Fibroblast of skin of right quadriceps (primary cell): ENCODE measurements around the gene SFTA2.
"Not testable (repeated sequence)": the region's sequence is repeated elsewhere in the genome, so short reads cannot be mapped to it uniquely, and the experiment has no call there.

ENCODE experiments used
- DNase-seq: peaks from one replicate; pipeline ENCODE4 v3.0.0-alpha.2; 2013

Gene SFTA2

DNA sequence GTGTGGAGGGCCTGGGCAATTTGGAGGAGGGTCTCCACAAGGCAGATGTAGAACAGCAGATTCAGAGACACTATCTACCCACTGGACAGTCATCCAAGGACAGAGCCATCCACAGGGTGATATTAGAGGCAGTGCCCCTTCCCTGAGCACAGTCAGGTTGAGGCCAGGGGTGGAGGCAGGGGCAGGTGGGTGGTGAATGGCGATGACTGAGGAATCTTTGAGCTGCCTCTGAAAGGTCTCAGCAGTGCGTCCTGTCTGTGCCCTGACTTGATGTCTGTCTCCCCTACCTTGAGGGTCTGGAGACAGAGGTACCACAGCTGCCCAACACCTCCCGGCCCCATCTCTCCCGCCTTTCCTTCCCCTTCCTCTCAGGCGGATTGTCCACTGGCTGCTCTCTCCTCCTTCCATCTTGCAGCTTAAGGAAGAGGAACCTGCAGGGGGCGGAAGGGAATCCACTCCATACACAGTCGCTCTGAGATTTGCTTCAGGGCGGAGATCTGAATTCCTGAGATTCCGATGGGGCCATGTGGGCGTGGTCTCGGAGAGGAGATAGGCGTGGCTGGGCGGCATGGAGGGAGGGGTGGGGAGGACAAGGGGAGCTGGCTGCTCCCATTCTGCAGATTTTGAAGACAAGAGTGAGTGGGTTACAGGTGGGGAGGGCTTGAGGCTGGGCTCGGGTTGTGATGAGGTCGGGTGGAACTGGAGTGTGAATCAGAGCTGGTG, 10.5 kb upstream of the SFTA2 start:
- peak; percentile 86 for DNase-seq

DNA sequence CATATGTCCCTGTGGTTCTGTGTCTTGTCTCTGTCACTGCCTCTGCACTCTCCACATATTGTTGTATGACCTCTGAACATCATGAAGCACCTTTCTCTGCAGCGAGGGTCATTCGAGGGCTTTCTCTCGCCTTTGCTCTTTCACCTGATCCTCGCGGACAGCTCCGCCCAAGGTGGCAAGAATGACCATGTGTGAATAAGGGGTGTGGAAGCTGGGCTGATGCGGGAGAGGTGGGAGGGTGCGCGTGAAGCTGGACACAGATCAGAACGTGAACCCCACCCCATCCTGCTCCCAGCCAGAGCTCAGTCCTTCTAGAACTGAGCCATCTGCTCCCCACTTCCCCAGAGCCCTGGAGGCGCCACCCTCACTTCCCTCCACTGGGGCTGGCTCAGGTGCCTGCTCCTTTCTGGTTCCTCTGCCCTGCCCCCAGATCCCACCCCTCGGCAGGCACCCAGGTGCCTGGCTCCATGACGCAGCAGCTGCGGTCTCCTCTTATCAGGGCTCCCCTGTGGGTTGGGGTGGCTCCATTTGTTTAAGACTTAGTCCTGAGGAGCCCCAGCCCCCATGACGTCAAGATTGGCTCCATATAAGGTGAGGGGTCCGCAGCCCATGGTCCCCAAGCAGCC, 8.5 kb upstream of the SFTA2 start, which contains the start of gene MUCL3:
TSS of gene MUCL3 (plus strand) at position 613 of the 626 bp plus-strand sequence. CDS start 27 bp downstream, outside the sequence.
- DNase-seq: no peak

DNA sequence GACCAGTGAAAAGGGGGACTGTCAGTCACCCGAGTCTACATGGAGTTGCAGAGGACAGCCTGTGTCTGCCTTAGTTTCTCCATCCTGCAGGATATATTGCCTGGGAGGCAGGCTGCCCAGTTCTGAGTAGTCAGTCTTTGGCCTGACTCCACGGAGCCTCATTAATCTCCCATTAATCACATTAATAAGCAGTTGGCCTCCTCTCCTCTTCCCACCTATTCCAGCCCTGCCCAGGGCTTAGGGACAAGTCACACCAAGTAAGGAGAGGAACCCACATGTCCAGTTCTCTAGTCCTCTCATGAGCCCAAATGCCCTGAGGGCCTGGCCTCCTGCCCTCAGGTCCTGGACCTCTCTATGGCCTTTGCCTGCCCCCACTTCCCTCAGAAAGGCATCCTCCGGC, 7.5 kb upstream of the SFTA2 start:
- DNase-seq: no peak

DNA sequence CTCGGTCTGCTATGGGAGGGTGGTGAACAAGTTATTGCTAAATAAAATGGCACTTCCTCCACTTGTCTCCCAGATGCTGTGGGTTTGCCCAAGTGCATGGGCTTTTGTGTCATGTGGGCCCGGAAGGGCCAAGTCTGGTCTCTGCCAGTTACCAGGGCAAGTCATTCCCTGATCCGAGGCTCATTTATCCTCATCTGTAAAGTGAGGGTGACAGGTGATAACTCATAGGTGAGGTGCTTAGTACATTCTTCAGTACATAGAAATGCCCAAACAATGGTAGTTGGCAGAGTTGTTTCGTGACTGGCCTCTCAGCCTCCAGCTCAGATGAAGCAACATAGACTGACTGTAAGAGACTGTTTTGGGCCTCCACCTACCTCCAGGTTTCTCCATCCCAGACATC, 6.8 kb upstream of the SFTA2 start:
- no peak for DNase-seq

DNA sequence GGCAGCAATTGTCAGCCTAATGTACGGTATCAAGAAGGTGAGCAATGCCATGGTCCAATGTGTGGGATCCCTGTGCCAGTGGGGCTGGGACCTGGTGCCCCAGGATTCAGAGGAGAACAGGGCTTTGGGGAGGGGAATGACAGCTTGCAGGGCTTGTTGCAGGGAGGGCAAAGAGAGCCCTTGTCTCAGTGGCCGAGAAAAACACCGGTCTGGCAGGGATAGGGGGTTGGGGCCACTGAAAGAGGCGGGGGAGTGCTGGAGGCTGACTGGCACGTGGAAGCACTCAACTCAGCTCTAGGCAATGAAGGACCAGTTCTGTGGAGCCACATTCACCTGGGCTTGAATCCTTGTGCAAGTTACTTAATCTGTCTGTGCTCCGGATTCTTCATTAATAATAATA, 5.3 kb upstream of the SFTA2 start:
- DNase-seq: no peak

DNA sequence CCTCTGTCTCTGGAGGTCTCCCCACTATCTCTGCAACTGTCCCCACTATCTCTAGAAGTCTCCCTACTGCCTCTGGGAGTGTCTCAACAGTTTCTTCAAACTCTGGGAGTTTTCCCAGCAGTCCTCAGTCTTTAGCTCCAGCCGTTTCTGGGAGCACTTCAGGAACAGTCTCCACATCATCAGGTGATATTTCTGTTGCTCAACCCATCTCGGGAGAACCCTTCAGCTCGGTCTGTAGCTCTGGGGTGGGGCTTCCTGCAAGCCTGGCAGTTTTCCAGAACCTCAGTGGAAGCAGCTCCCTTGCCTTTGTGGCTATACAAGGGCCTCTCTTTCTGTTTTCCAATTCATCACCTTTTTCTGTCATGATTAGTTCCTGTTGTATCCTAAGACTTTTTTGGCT, 3.0 kb upstream of the SFTA2 start:
- DNase-seq: no peak

DNA sequence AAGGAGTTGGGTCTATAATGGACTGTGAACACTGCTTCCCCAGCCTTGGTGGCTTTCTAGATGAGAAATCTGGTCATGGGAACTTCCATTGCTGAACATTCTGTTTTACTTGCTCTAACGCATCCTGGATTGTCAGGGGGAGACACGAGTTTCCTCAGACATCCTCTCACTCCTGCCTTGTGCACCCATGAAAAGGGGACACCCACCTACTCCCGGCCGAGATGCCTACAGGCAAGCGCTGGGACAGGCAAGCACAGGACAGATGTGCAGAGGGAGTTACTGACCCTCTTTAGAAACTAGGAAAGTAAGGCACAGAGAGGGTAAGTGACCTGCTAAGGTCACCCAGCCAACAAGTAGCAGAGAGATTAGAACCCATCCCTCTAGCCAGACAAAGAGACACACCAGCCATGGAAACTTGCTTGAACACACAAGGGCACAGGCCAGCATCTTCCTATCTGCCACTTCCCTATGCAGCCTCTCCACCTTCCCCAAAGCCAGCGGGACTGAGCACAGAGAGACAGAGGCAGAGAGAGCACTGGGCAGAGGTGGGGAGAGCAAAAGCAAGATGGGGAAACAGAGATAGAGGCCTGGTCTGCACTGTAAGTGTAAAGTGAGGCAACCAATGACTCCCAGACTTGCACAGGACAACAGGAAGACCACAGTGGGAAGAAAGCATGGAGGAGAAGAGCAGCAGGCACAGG, 845 bp upstream of the SFTA2 start:
- DNase-seq: no peak

DNA sequence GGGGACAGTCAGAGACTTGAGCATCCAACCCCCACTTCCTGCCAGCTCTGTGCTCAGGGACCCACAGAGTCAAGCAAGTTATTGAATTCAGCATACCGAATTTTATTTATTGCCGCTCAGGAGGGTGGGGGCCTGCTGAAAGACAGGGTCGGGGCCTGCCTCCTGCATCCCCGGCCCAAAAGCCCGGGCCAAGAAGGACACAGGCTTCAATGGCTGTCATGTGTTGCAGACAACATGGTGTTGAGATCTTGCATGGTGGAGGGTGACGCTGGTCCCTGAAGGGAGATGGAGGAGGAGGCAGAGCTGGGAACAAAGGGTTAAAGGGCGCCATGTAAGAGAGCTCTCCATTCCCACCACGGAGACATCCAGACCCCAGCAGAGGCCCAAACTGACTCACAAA, 698 bp downstream of the SFTA2 start:
- DNase-seq: no peak

DNA sequence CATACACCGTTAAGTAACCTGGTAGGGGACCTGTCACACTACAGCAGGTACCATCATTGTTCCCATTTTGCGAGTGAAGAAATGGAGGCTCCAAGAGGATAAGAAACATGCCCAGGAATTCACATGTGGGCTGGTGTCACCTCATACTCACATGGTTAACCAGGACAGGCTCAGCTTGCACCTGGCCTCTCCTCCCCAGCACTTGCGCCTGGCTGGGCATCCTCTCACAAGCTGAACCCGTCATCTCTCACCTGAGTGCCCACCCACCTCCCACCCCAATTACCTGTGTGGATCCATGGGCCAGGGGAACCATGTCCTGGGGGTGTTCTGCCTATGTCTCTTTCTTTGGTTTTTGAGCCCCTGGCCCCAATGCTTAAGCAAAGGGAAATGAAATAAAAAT, 1.5 kb downstream of the SFTA2 start:
- DNase-seq: no peak

DNA sequence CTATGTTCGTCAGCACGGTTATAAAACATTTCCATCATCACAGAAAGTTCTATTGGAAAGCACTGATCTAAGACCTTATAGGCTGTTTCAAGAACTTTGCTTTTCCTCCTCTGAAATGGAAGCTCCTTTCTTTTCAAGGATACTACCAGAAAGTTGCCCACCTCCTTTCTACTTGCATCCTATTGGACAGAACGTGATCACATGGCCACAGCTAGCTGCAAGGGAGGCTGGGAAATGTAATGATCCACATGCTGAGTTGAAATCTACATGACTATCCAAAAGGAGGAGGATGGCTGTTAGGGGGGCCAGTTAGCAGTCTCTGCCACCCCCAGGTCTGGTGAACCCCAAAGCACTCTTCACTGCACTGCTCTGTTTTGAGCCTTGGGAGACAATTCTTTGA, 3.3 kb downstream of the SFTA2 start:
- DNase-seq: no peak

DNA sequence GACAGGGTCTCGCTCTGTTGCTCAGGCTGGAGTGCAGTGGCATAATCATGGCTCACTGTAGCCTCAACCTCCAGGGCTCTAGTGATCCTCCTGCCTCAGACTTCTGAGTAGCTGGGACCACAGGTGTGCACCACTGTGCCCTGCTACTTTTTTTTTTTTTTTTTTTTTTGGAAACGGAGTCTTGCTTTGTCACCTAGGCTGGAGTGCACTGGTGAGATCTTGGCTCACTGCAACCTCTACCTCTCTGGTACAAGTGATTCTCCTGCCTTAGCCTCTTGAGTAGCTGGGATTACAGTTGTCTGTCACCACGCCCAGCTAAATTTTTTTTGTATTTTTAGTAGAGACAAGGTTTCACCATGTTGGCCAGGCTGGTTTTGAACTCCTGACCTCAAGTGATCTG, 4.9 kb downstream of the SFTA2 start:
- not testable (repeated sequence) for DNase-seq

DNA sequence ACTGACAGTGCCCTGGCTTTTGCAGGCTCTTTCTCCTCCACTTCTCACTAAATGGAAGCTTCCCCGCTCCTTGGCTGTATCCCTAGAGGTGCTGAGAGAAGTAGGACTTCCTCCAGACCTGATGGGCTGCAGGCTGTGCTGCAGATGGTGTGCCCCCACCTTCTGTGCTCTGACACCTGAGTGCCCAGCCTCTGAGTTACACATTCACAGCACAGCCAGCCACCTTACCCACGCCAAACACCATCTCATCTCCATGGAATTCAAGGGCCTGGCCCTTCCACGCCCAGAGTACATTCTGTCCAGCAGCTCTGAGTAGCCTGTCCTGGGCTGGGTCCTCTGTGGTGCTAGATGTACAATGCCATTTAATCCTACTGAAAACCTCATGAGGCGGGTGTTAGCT, 5.3 kb downstream of the SFTA2 start:
- DNase-seq: no peak

DNA sequence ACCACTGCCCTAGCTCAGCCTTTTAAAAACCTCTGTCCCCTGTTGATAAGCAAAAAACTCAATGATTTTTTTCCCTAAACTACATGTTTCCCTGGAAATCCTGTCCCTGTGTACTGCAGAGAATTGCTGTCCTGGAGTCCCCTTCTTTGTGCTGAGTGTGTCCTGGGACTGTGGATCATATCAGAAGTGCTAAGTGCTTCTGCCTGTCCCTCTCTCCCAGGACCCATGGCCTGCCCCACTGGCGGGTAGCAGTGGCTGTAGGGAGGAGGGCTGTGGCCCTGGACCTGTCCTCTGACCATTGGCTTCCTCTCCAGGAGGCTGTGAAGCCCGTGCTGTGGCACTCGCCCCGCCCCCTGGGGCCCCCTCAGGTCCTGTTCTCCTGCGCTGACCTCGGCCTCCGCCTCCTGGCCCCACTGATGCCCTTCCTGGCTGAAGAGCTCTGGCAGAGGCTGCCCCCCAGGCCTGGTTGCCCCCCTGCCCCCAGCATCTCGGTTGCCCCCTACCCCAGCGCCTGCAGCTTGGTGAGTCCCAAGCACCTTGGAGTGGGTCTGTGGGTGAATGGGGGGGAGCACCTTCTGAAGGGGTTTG, 7.8 kb downstream of the SFTA2 start:
- DNase-seq: not testable (repeated sequence)

DNA sequence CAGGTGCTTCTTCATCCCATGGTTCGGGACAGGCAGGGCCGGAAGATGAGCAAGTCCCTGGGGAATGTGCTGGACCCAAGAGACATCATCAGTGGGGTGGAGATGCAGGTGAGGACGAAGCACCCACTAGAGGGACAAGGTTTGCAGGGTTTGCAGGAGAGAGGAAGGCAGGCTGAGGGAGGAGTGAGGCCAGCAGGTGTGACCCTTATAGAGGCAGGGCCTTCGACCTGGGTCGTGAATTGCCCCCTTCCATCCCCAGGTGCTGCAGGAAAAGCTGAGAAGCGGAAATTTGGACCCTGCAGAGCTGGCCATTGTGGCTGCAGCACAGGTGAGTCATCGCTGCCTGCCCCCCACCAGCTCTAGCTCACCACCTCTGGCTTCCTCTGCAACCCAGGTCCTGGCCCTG, 9.5 kb downstream of the SFTA2 start:
- no peak for DNase-seq

DNA sequence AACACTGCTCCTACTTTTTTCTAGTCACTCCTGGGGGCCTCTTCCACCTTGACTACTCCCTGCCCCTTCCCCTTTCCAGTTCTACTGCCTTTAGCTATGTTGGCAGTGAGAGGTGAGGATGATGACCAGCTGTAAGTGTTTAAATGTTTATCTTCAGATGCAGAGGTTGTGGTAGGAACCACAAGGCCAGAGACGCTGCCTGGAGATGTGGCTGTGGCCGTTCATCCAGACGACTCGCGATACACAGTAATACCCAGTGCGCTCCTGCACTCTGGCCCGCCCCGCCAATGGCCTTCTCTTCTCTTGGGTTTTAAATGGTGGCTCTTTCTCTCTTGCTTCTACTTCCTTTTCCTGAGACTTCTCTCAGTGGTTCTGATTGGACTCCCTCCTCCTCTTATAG, 13.3 kb downstream of the SFTA2 start:
- DNase-seq: no peak

DNA sequence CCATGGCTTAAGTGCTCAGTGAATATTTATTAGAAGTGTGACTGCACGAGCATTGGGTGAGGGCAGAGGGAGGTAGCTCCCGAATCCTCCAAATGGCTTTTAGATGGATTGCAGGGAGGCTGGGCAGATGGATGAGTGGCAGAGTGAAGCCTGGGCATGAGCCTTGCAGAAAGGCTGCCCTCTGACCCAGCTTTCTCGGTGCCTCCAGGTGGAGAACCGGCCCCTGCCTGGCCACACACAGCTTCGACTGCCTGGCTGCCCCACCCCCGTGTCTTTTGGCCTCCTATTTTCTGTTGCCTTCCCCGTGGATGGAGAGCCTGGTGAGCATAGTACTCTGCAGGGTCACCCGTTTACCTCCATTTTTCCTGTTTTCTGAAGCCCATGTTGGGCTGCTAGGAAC, 14.5 kb downstream of the SFTA2 start:
- no peak for DNase-seq

DNA sequence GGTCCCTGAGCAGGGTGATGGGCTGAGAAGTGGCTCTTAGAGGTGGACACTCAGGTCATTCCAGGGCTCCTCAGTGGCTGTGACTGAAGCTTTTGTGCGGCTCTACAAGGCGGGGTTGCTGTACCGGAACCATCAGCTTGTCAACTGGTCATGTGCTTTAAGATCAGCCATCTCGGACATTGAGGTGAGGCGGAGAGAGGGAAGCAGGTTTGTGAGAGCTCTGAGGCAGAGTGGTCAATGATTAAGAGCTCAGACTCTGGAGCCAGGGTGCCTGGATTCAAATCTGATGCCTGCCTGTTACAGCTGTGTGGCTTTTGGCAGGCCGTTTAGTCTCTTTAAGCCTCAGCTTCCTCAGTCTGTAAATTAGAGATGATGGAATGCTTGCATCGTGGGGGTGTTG, 14.9 kb downstream of the SFTA2 start:
- DNase-seq: no peak

DNA sequence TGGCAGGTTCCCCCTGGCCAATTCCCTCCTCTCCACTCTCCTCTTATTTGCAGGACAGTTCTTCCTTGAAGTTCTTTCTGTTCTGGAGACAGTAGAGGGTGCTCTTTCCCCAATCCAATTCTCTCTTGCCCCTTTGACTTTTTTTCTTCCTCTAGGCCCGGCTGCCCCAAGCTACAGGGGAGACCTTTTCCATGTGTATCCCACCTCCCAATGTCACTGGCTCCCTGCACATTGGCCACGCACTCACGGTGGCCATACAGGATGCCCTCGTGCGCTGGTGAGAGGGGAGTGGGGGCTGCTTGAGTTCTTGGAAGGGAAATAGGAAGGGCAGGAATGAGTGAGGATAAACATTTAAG, 16.4 kb downstream of the SFTA2 start:
- DNase-seq: peak; percentile 70

DNA sequence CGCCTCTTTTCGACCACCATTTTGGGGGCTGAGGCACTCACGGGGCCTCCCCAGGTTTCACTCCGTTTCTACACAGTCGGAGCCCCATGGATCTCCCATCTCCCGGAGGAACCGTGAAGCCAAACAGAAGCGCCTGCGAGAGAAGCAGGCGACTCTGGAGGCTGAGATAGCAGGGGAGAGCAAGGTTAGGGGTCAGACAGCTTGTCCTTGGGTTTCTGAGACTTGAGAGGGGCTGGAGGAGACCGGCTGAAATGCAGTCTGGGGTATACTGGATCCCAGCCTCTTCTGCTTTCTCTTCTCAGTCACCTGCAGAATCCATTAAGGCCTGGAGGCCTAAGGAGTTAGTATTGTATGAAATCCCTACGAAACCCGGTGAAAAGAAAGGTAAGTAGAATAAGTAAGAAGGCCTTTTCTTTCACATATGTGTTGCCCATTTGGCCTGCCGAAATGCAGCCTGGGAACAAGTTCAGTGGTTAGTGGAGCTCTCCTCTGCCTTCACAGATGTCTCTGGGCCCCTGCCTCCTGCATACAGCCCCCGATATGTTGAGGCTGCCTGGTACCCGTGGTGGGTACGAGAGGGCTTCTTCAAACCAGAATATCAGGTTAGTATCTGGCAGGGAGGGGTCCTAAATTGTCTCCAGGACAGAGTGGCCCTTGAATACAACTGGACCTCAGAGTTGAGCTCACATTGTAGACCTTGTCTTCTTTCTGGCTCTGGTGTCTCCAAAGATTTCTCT, 16.9 kb downstream of the SFTA2 start:
- no peak for DNase-seq

DNA sequence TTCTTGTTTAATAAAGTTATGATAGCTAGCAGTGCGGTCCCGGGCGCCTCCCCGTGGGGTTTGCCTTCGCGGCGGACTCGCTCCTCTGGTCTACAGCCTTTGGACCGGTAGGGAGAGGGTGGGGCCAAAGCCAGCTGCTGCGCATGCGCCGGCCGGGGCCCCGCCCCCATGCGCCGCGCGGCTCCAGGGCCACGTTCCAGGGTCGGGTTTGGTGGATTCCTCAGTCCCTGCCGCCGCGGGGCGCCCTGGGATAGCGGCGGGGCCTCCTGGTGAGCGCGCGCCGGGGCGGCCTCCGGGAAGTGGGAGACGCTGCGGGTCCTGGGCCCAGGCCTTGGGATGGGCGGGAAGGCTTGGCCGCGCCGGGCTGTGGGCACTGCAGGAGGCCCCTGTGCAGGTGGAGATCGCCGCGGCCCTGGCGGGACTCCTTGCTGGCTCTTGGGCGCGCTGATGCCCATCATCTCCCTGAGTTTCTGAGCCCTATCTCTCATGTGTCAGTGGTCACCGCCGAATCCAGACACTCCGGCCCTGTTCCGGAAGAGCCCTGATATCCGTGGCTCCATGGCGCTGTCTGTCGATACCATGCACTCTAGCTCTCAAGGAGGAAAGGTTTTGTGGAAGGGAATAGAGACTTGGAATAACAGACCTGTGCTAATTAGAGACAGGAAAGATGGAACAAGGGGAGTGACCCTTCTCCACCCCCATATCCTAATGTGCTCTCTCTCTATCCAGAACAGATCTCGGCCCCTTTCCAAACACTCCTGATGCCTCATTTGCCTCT, 17.7 kb downstream of the SFTA2 start, which contains the start of gene VARS2:
TSS of gene VARS2 (plus strand) at position 163 of the 778 bp plus-strand sequence. CDS start at position 762, 599 bp downstream.
- peak; percentile 92 for DNase-seq

DNA sequence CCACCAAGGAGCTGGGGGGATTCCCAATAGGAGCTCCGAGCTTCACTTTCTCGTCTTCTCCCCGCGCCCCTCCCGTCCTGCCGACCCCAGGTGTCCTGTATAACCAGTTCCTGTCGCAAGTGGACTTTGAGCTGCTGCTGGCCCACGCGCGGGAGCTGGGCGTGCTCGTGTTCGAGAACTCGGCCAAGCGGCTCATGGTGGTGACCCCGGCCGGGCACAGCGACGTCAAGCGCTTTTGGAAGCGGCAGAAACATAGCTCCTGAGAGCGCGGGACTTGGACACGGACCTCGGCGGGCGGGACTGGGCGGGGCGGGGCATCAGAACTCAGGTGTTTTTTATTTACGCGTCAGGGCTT, 18.3 kb downstream of the SFTA2 start:
- no peak for DNase-seq
